NCI-H2081 treated with DMSO at 0.1 percent for 48 hours (cell line): ENCODE results near the gene ABHD16A.
"Not testable (repeated sequence)": the region's sequence is repeated elsewhere in the genome, so short reads cannot be mapped to it uniquely, and the experiment has no call there.

Experiments
- DNase-seq: peaks from one replicate; lab custom pipeline; 2025; lab: John Stamatoyannopoulos, UW

ABHD16A gene

GRCh38 chr6:31713991-31714684 is 11.0 kb upstream of the ABHD16A start:
- DNase-seq = no peak

GRCh38 chr6:31713465-31713864 is 10.3 kb upstream of the ABHD16A start:
- DNase-seq = no peak

GRCh38 chr6:31712296-31712695 is 9.2 kb upstream of the ABHD16A start:
- no peak for DNase-seq

GRCh38 chr6:31711233-31711632 is 8.1 kb upstream of the ABHD16A start:
- no peak for DNase-seq

GRCh38 chr6:31710523-31711219 is 7.5 kb upstream of the ABHD16A start:
- no peak for DNase-seq

GRCh38 chr6:31709157-31709556 is 6.0 kb upstream of the ABHD16A start:
- DNase-seq = not testable (repeated sequence)

GRCh38 chr6:31708224-31708623 is 5.1 kb upstream of the ABHD16A start:
- DNase-seq = no peak

- no peak for DNase-seq
Observed at GRCh38 chr6:31707701-31708100, 4.6 kb upstream of the ABHD16A start.

GRCh38 chr6:31706599-31706998 is 3.5 kb upstream of the ABHD16A start, which contains the start of gene LY6G6F:
Gene LY6G6F, plus strand, starts transcription at chr6:31706866. Its CDS starts 41 bp downstream, at chr6:31706907.
- no peak for DNase-seq

- DNase-seq = no peak
Observed at GRCh38 chr6:31705931-31706330, 2.8 kb upstream of the ABHD16A start.

- DNase-seq = no peak
Observed at GRCh38 chr6:31702405-31702818, 712 bp downstream of the ABHD16A start.

GRCh38 chr6:31701666-31702404 is 1.3 kb downstream of the ABHD16A start:
- no peak for DNase-seq

- no peak for DNase-seq
Observed at GRCh38 chr6:31700740-31701401, 2.3 kb downstream of the ABHD16A start.

- DNase-seq = no peak
Observed at GRCh38 chr6:31697555-31697954, 5.6 kb downstream of the ABHD16A start.

- no peak for DNase-seq
Observed at GRCh38 chr6:31693535-31693934, 9.6 kb downstream of the ABHD16A start.

GRCh38 chr6:31692886-31693285 is 10.2 kb downstream of the ABHD16A start:
- DNase-seq = no peak

GRCh38 chr6:31692353-31692752 is 10.8 kb downstream of the ABHD16A start:
- DNase-seq = no peak

GRCh38 chr6:31691564-31692108 is 11.5 kb downstream of the ABHD16A start:
- no peak for DNase-seq

GRCh38 chr6:31691078-31691463 is 12.1 kb downstream of the ABHD16A start:
- DNase-seq = no peak

- no peak for DNase-seq
Observed at GRCh38 chr6:31690231-31691077, 12.7 kb downstream of the ABHD16A start.
